SK-N-SH treated with all-trans-retinoic acid at 6 μM for 48 hours (cell line): ENCODE data around the gene SMG7.

ENCODE experiments used
- SNAI2 ChIP-seq: fragments of 250-450 bp; sonication (Bioruptor Pico); IDR thresholded peaks from 2 replicates; pipeline ENCODE4 v1.5.0; 2020; ENCODE audit warnings: mild to moderate bottlenecking, moderate library complexity
- ZNF565 ChIP-seq: fragments of 450-650 bp; formaldehyde crosslinking; conservative IDR thresholded peaks from 2 replicates; pipeline ENCODE4 v1.5.0; 2020; ENCODE audit warnings: low read depth, mild to moderate bottlenecking, moderate library complexity
- ZNF8 ChIP-seq: fragments of 450-650 bp; formaldehyde crosslinking; IDR thresholded peaks from 2 replicates; pipeline ENCODE4 v1.5.0; 2020; ENCODE audit warnings: mild to moderate bottlenecking, moderate library complexity
- TF ChIP-seq, protein P1 (sequence below): fragments of 250-450 bp; sonication (Bioruptor Pico); IDR thresholded peaks from 2 replicates; pipeline ENCODE4 v1.8.0; 2020; ENCODE audit warnings: mild to moderate bottlenecking, moderate library complexity, borderline replicate concordance

- no peak for TF ChIP-seq ZNF8 (CRISPR knock-in tag)
- TF ChIP-seq, protein P1, sequence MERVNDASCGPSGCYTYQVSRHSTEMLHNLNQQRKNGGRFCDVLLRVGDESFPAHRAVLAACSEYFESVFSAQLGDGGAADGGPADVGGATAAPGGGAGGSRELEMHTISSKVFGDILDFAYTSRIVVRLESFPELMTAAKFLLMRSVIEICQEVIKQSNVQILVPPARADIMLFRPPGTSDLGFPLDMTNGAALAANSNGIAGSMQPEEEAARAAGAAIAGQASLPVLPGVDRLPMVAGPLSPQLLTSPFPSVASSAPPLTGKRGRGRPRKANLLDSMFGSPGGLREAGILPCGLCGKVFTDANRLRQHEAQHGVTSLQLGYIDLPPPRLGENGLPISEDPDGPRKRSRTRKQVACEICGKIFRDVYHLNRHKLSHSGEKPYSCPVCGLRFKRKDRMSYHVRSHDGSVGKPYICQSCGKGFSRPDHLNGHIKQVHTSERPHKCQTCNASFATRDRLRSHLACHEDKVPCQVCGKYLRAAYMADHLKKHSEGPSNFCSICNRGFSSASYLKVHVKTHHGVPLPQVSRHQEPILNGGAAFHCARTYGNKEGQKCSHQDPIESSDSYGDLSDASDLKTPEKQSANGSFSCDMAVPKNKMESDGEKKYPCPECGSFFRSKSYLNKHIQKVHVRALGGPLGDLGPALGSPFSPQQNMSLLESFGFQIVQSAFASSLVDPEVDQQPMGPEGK: no peak; the same call in 1 of the 2 replicates
- no peak for TF ChIP-seq SNAI2 (CRISPR knock-in tag)
- TF ChIP-seq ZNF565 (CRISPR knock-in tag): no peak
Observed at GRCh38 chr1:183600136-183600535, 127.8 kb downstream of the SMG7 start.
